Activated CD4-positive, alpha-beta T cell treated with anti-CD3 and anti-CD28 coated beads, Interleukin-2, amount 50 U/mL, for 1 hour (primary cell): Measurements from ENCODE around the gene OR5D14.

Experiments
- DNase-seq: peaks from one replicate; pipeline ENCODE4 v3.0.0-alpha.2; 2020

Gene OR5D14

GRCh38 chr11:55795256-55795655 lies at the start of gene OR5D14:
Gene OR5D14, plus strand, starts transcription at chr11:55795556. Its CDS starts 0 bp downstream, at chr11:55795556.
- DNase-seq = no peak

GRCh38 chr11:55773138-55773537 lies 22.2 kb upstream of the OR5D14 start, which contains the start of gene OR5D13:
Gene OR5D13, plus strand, starts transcription at chr11:55773438. Its CDS starts 0 bp downstream, at chr11:55773438.
- no peak for DNase-seq

GRCh38 chr11:55791606-55792005 lies 3.8 kb upstream of the OR5D14 start:
- no peak for DNase-seq

DNA sequence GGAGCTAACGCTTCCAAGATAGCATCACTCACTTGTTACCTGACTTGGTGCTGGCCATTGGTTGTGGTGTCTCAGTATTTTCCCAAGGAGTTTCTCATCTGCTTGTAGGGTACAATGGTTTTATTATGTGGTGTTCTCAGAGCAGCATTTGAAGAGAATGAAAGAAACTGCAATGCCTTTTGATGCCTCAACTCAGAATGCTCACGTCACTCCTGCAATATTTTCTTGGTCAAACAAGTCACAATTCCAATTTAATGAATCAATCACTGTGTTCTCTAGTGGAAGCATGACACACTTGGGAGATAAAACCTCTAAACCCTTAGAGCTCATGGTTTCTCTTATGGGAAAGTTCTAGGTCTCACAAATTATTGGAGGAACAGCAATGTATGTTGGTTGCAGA lies 2.0 kb upstream of the OR5D14 start:
- no peak for DNase-seq

DNA sequence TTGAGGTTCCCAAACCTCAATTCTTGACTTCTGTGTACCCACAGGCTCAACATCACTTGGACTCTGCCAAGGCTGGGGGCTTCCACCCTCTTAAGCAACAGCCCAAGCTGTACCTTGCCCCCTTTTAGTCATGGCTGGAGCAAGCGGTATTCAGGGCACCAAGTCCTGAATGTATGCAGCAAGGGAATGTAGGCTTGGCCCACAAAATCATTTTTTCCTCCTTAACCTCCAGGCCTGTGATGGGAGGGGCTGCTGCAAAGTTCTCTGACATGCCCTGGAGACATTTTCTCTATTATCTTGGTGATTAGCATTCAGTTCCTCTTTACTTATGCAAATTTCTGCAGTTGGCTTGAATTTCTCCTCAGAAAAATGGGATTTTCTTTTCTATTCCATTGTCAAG lies 10.9 kb downstream of the OR5D14 start:
- DNase-seq = no peak

GRCh38 chr11:55811067-55811466 lies 15.7 kb downstream of the OR5D14 start, which contains the start of gene OR5L1:
Gene OR5L1, plus strand, starts transcription at chr11:55811367. Its CDS starts 100 bp downstream, at chr11:55811467.
- no peak for DNase-seq

DNA sequence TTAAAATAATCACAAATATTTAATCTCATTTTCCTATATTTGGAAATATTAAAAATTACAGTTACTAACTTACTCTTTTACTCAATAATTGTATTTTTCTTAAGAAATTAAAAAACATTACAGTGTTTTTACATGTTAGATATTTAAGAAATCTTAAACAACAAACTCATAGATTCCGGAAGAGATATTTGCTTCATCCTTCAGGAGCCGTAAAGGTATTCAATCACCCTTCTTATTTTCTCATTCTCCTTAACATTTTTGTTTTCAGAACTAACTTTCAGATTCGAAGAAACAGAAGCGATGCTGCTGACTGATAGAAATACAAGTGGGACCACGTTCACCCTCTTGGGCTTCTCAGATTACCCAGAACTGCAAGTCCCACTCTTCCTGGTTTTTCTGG lies 24.0 kb downstream of the OR5D14 start, which contains the start of gene OR5D18:
Gene OR5D18, plus strand, starts transcription at position 301 of the 400 bp plus-strand sequence. Its CDS starts 0 bp downstream, at position 301.
- DNase-seq = no peak

- DNase-seq = no peak
Measured at GRCh38 chr11:55826919-55827318, 31.6 kb downstream of the OR5D14 start, which contains the start of gene OR5L2. Gene OR5L2, plus strand, starts transcription at chr11:55827219. Its CDS starts 0 bp downstream, at chr11:55827219.

DNA sequence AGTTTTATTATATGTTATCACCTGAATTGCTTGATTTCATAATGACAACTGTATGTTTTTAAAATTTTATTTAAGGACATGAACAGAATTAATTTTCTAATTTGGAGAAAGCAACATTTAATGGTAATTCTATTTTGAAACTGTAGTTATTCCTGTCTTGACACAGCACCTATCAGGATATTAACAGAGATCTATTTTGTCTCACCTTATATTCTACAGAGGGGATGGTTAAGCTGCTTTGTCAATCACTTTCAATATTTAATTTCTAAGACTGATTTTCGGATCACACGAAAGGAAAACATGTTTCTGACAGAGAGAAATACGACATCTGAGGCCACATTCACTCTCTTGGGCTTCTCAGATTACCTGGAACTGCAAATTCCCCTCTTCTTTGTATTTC lies 43.1 kb downstream of the OR5D14 start, which contains the start of gene OR5D16:
Gene OR5D16, plus strand, starts transcription at position 301 of the 400 bp plus-strand sequence. Its CDS starts 0 bp downstream, at position 301.
- no peak for DNase-seq
